GM18498 (cell line): ENCODE data around the gene TMCC1.
"Not testable (repeated sequence)": the region's sequence is repeated elsewhere in the genome, so short reads cannot be mapped to it uniquely, and the experiment has no call there.

Experiments used
- ATAC-seq: cut with Tn5 transposase; IDR thresholded peaks from one replicate; pipeline ENCODE4 v1.9.1; 2021; ENCODE audit warnings: mild to moderate bottlenecking, moderate library complexity; ENCODE audit not compliant: unreplicated experiment

TMCC1 gene

DNA sequence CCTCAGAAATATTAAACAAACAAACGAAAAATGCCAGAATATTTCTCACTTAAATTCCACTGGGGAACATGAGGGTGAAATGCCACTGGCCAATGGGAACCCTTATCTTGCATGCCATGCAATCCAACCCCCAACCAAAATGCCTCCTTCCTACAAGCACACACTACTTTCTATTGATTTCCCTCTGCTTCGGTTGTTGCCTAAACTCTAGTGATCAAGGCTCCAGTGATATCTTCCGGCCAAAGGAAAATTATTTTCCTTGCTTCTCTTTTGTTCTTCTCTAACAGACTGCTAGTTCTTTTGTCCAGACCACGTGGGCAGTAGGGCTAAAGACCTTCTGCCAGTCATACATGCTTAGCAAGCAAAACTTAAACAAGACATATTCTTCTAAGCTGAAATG lies 115.7 kb downstream of the TMCC1 start:
- no peak for ATAC-seq

- no peak for ATAC-seq
Measured at GRCh38 chr3:129775870-129776269, 117.6 kb downstream of the TMCC1 start.

DNA sequence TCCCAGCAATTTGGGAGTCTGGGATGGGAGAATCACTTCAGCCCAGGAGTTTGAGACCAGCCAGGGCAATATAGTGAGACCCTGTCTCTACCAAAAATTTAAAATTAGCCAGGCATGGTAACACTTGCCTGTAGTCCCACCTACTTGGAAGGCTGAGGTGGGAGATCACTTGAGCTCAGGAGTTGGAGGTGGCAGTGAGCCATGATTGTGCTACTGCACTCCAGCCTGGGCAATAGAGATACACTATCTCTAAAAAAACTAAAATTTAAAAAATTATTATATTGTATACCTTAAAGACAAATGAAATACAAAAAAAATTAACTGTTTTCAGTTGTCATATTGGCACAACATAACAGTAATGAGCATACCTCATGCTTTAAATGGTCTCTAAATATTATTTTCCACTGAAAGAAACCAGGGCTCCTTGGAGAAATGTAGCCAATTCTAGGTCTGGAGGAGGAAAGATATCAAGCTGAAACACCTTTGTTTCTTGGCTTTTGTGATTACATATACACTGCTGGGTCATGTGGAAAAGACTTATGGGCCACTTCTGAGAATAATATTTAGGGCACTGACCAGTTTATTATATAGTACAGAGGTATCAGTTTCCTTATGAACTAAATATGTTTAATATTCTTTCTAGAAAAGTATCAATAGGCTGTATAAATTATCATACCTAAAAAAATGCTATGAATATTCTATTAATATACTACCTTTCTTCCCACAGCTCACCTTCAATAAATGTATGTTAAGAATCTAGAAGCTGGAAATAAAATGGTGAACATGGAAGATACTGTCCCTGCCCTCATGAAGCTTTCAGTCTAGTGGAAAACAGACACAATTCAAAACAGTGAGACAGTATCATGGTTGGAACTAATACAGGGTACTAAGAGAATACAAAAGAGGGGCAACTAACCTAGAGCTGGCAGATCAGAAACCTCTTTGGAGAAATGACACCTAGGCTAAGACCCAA lies 119.5 kb downstream of the TMCC1 start:
- ATAC-seq, result no peak

GRCh38 chr3:129770604-129771003 lies 122.9 kb downstream of the TMCC1 start:
- ATAC-seq, result no peak

DNA sequence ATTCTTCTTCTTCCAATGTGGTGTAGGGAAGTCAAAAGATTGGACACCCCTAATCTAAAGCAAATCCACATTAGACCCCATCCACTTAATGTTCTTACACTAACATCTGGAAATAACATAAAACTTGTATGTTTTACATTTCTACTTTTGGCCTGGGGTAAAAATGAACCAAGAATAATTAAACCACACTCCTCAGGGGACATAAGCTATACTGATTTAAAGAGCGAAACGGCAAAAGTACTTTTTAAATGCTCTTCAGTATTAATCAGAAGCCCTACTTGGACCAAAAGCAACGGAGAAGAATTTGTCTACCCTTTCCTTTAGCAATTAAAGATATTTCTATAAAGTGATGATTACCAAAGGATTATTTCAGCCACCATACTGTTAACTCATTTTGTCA lies 123.9 kb downstream of the TMCC1 start:
- no peak for ATAC-seq

- no peak for ATAC-seq
Measured at GRCh38 chr3:129768728-129769127, 124.8 kb downstream of the TMCC1 start.

GRCh38 chr3:129766135-129766534 lies 127.4 kb downstream of the TMCC1 start:
- no peak for ATAC-seq

GRCh38 chr3:129764090-129764489 lies 129.4 kb downstream of the TMCC1 start:
- ATAC-seq, result no peak

DNA sequence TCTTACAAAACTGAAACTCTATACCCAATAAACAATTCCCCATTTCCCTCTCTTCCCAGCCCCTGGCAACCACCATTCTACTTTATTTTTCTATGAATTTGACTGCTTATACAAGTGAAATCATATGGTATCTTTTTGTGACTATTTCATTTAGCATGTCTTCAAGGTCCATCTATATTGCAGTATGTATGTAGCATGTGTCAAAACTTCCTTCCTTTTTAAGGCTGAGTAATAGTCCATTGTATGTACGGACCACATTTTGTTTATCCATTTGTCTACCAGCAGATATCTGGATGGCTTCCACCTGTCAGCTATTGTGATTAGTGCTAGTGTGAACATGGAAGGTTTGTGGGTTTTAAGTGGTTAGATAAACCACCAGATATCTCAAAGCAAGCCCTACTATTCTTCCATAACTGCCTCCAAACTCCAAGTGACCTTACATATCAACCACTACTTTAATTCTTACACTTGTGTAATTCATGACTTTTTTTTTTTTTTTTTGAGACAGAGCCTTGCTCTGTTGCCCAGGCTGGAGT lies 134.7 kb downstream of the TMCC1 start:
- no peak for ATAC-seq

DNA sequence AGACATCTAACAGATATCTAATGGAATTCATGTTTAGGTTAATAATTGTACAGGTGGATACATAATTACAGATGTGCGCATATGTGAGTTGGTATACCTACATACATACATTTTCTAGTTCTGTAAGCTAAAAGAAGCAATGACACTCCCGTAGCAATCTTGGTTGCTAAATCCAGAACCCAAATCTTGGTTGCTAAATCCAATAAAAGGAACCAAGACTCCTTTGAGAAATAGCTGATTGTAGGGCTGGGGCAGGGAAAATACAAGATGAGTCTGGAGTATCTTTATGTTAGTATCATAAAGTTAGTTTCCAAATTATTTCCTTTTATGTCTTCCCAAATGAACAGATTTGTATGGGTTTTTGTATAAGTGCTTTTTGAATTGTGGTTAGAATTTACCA lies 135.2 kb downstream of the TMCC1 start:
- ATAC-seq, result no peak

GRCh38 chr3:129756871-129757270 lies 136.6 kb downstream of the TMCC1 start:
- no peak for ATAC-seq

DNA sequence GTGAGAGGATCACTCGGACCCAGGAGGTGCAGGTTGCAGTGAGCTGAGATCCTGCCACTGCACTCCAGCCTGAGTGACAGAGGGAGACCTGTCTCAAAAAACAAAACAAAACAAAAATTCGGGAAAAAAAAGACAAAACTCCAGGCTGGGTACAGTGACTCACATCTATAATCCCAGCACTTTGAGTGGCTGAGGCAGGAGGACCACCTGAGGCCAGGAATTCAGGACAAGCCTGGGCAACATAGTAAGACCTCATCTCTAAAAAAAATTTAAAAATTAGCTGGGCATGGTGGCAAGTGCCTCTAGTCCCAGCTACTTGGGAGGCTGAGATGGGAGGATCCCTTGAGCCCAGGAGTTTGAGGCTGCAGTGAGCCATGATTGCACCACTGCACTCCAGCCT lies 142.4 kb downstream of the TMCC1 start:
- ATAC-seq, result not testable (repeated sequence)

GRCh38 chr3:129749692-129750091 lies 143.8 kb downstream of the TMCC1 start:
- ATAC-seq, result no peak

DNA sequence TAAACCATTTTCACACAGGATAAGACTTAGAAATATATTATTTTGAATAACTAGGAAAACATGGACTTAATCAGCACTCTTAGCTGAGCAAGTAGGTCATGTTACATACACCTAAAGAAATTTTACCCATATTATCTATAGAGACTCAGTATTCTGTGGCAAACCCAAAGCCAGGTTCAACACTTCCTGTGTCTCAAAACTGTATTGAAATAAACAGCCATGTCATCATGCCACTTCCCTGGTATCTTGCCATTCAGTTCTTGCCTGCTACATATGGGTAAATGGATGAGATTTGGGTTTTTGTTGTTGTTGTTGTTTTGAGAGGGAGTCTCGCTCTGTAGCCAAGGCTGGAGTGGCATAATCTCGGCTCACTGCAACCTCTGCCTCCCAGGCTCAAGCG lies 145.5 kb downstream of the TMCC1 start:
- ATAC-seq, result no peak

- no peak for ATAC-seq
Measured at GRCh38 chr3:129747136-129747535, 146.4 kb downstream of the TMCC1 start.

GRCh38 chr3:129746629-129747028 lies 146.9 kb downstream of the TMCC1 start:
- ATAC-seq, result no peak

- no peak for ATAC-seq
Measured at GRCh38 chr3:129745253-129745652, 148.3 kb downstream of the TMCC1 start.

- no peak for ATAC-seq
Measured at GRCh38 chr3:129741794-129742193, 151.7 kb downstream of the TMCC1 start.

GRCh38 chr3:129740090-129740489 lies 153.4 kb downstream of the TMCC1 start:
- ATAC-seq, result no peak

- ATAC-seq, result no peak
Measured at GRCh38 chr3:129739634-129740033, 153.9 kb downstream of the TMCC1 start.

- no peak for ATAC-seq
Measured at GRCh38 chr3:129738172-129738571, 155.3 kb downstream of the TMCC1 start.

- ATAC-seq, result no peak
Measured at GRCh38 chr3:129736070-129736469, 157.4 kb downstream of the TMCC1 start.
